HG03175 (cell line): ENCODE data around the gene RAB11FIP3.

Experiments used
- ATAC-seq: cut with Tn5 transposase; IDR thresholded peaks from one replicate; pipeline ENCODE4 v1.9.1; 2021; ENCODE audit warnings: mild to moderate bottlenecking, moderate library complexity; ENCODE audit not compliant: unreplicated experiment

RAB11FIP3 gene

DNA sequence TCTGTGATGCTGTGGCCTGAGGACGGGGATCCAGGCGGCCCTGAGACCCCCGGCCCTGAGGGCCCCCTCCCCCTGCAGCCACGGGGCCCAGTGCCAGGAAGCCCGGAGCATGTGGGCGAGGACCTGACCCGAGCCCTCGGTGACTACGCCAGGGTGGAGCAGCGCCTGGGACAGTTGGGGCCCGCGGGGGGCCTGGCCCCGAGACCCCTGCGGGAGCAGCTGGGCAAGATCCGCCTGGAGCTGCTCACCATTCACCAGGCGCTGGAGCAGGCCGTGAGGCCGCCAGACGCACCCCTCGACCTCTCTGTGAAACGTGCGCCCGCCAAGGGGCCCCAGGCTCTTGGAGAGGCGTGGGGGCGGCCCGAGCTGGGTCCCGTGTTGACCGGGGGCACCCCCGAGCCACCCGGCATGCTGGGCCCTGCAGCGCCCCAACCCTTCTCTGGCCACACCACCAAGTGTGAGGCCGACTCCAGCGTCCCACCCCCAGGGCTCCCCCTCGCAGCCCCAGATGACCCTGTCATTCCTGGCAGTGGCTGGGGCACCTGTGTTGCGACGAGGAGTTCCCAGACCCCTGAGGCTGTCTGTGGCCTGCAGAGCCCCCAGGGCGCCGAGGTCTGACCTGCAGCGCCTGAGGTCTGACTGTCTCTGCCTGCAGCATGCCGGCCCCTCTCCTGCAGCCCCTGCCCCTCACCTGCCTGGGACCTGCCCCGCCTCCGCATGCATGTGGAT, 139.4 kb downstream of the RAB11FIP3 start:
- ATAC-seq = no peak

DNA sequence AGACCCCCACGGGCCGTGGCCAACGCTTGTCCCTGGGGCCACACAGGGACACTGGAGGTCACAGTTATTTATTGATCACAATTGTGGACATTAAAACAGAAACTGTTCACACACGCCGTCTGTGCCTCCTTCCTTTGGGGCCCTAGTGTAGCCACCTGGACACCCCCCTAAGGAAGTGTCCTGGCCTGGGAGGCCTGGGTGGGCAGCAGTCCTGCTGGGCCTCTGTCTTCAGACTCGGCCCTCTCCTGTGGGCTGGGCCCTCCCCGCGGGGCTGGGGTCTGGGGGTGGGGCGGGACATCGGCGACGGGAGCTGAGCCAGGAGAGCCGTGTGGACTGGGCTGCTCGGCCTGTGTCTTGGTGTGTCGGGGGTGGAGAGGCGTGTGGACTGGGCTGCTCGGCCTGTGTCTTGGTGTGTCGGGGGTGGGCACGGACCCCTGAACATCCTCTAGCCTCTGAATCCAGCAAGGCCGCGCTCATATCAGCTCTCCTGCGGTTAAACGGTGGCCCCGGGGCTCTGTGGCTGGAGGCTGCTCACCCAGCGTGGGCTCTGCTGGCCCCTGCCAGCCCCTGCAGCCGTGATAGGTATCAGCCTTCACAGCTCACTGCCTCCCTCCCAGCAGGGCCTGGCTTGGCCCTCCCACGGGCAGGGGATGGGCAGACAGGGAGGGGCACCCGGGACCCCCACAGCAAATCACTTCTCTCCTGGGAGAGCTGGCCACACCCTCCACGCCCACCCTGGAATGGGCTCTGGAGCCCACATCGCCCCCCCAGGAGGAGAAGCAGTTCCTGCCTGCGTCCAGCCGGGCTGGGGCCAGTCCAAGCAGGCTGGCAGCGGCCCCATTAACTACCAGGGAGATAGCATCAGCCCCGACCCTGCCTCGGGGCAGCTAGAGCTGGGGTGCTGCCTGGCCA, 140.2 kb downstream of the RAB11FIP3 start:
- ATAC-seq = no peak

DNA sequence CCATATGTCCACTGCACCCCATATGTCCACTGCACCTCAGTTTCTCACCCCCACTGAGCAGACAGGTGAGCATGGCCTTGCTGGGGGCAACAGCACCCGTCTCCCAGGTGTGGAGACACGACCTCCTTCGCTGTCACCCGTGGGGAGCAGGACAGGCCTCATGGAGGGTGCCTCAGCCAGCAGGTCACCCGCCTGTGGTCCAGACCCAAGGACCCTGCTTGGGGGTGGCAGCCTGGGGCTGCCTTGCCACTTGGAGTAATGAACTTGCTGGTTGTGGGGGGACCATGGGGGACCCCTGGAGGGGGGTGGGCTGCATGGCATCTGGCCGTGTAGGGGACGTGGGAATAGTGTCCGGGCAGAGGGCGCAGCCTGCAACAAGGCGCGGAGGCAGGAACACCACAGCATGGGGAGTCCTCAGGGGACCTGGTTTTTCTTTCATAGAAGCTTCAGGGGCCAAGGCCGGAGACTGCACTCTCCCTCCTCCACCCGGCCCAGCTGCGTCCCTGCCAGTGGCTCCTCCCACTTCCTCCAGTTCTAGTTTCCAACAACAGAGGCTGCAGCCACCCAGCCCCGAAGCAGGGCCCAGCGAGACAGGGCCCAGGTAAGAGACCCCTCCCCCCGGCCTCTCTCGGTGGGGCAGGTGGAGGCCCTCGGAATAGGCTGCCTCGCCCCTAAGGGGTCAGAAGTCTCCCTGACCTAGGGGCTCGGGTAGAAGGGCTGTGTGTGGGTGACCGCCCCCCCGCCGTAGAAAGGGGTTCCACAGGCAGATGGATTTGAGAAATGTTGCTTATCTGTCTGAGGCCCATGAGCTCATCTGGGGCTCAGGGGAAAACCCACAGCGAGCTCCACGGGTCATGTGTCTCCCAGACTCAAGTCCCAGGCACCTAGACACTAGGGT, 141.3 kb downstream of the RAB11FIP3 start, which contains the start of gene NHLRC4:
TSS of gene NHLRC4 (plus strand) at position 531 of the 898 bp plus-strand sequence. CDS start 1,043 bp downstream, outside the sequence.
- ATAC-seq = peak; percentile 66

DNA sequence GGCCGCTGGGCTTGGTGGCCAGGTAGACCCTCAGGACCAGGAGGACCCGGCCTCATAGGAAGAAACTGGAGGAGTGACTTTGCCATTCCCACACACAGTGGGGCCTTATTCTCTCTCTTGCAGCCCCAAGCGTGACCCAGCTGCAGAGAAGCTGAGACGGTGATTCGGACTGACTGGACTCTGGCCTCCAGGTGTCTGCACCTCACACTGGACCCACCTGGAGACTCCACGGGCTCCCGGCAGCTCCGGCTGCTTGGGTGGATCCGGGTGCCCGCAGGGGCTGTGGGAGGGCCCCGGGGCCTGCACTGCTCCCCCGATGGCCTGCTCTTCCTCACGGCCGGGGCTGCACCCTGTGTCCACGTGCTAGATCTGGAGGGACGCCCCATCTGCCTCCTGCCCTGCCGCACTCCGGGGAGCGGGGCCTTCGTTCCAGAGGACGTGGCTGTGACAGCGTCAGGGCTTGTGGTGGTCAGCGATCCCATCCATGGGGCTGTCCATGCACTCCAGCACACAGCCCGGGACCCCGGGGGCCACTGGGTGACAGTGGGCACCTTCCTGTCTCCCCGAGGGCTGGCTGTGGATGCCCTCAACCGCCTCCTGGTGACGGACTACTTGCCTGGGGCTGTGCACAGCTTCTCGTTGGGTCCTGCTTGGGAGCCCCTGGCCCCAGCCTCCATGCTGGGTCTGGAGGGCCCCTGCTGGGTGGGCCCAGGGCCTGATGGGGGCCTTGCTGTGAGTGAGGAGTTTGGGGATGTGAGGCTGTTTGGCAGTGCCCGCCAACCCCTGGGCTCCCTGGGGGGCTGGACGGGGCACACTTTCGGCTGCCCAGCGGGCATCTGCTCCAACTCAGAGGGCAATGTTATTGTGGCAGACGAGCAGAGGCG, 142.2 kb downstream of the RAB11FIP3 start:
- ATAC-seq = no peak

DNA sequence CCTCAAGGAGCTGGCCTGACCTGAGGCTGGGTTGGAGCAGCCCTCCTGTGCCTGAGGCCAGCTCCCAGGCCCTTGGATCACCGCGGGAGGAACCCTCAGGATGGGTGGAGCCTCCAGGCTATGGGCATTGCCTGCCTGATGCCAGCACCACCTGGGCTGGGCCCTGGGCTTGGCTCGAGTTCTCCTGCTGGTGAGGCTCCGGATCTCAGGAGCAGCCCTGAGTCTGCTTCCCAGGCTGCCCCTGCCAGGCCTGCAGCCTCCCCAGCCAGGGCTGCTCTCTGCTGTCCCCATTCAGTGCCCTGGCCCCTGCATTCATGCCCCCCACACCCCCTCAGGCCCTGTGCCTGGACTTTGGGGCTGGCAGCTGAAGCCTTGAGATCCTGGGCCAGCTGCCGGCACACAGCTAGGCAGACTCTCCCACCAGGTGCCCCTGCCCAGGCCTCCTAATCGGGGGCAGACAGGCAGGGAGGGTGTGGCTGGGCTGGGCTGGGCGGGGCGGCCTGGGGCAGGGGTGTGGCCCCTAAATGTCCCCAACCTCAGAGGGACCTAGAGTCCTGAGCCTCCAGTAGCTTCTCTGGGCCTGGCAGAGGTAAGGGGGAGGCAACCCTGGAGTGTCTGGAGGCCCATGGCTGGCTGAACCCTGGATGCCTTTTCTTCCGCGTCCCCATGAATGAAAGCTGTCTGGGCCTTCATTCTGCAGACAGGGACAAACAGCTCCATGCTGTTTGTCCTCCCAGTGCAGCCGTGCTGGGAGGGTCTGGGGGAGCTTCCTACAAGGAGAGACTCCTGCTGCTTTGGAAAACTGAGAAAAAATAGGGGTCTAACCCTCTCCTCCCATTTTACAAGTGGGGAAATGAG, 143.2 kb downstream of the RAB11FIP3 start:
- ATAC-seq = no peak

DNA sequence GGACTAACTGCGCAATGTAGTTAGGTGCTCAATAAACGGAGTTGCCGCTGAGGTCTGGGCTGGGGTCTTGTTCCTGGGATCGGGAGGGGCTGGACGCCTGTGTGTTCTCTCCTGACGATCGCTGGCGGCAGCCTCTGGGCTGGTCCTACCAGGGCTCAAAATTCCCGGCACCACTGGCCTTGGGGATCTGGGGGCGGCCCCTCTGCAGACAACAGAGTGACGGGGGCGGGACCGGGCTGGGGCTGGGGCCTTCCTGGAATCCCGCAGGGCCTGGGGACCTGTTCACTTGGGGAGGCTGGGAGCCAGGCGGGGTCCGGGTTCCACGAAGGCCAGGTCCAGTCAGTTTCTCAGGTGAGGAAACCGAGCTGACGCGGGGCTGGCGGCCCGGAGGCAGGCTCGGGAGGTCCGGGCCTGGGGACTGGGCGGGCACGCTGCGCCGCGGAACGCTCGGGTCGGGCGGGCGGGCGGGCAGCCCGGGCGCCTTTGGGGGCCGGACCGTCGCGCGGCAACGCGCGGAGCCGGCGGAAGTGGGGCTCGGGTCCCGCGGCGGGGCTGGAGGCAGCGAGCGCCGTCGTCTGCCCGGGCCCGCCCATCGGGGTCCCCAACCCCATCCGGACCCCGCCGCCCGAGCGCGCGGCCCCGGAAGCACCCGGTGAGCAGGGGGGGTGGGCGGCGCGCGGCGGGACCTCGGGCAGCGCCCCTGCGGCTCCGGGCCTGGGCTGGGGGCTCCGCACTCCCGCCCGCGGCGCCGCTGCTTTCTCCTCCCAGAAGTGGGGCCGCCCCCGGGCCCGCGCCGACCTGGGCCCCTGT, 144.2 kb downstream of the RAB11FIP3 start, which contains the start of gene PIGQ:
TSS of gene PIGQ (plus strand) at position 524 of the 810 bp plus-strand sequence. CDS start 4,107 bp downstream, outside the sequence.
- ATAC-seq = peak; percentile 44
